HG02970 (cell line): ENCODE data around the gene CAV1.
"Not testable (repeated sequence)": the region's sequence is repeated elsewhere in the genome, so short reads cannot be mapped to it uniquely, and the experiment has no call there.

Experiments used
- ATAC-seq: cut with Tn5 transposase; IDR thresholded peaks from one replicate; pipeline ENCODE4 v1.9.1; 2021; ENCODE audit warnings: mild to moderate bottlenecking, moderate library complexity, moderate number of reproducible peaks; ENCODE audit not compliant: unreplicated experiment, low FRiP score

Gene CAV1

GRCh38 chr7:116576350-116577319 lies 51.8 kb downstream of the CAV1 start:
- ATAC-seq, result peak; percentile 32

GRCh38 chr7:116577320-116577871 lies 52.6 kb downstream of the CAV1 start:
- ATAC-seq, result peak; percentile 65

- ATAC-seq, result no peak
These were observed 53.7 kb downstream of the CAV1 start for GRCh38 chr7:116578526-116578925.

- no peak for ATAC-seq
These were observed 54.5 kb downstream of the CAV1 start for GRCh38 chr7:116579322-116579721.

GRCh38 chr7:116579835-116580234 lies 55.0 kb downstream of the CAV1 start:
- no peak for ATAC-seq

GRCh38 chr7:116582164-116582732 lies 57.4 kb downstream of the CAV1 start:
- ATAC-seq, result no peak

GRCh38 chr7:116582806-116583444 lies 58.1 kb downstream of the CAV1 start:
- no peak for ATAC-seq

GRCh38 chr7:116583653-116584052 lies 58.8 kb downstream of the CAV1 start:
- ATAC-seq, result peak; percentile 93

- no peak for ATAC-seq
These were observed 59.9 kb downstream of the CAV1 start for GRCh38 chr7:116584721-116585120.

- no peak for ATAC-seq
These were observed 60.6 kb downstream of the CAV1 start for GRCh38 chr7:116585392-116585791.

- no peak for ATAC-seq
These were observed 61.1 kb downstream of the CAV1 start for GRCh38 chr7:116585967-116586366.

- ATAC-seq, result not testable (repeated sequence)
These were observed 62.4 kb downstream of the CAV1 start for GRCh38 chr7:116587200-116587599.

GRCh38 chr7:116588225-116588624 lies 63.4 kb downstream of the CAV1 start:
- no peak for ATAC-seq

GRCh38 chr7:116588641-116589594 lies 64.1 kb downstream of the CAV1 start:
- ATAC-seq, result no peak

- ATAC-seq, result no peak
These were observed 66.6 kb downstream of the CAV1 start for GRCh38 chr7:116591202-116592040.

- no peak for ATAC-seq
These were observed 67.2 kb downstream of the CAV1 start for GRCh38 chr7:116592041-116592355.

- no peak for ATAC-seq
These were observed 67.6 kb downstream of the CAV1 start for GRCh38 chr7:116592445-116592844.

- no peak for ATAC-seq
These were observed 68.7 kb downstream of the CAV1 start for GRCh38 chr7:116593359-116594075.

GRCh38 chr7:116595063-116595462 lies 70.2 kb downstream of the CAV1 start:
- ATAC-seq, result no peak
